MM.1S (cell line): ENCODE measurements around the gene TAS2R14.

Experiments used
- DNase-seq: peaks from one replicate; pipeline ENCODE4 v3.0.0-alpha.2; 2015
- H2AFZ ChIP-seq: fragments of 300-600 bp; sonication (generic); 2 replicates; pipeline ENCODE4 v1.6.0; 2016; ENCODE audit warnings: antibody characterized with exemption, low read length
- H3F3A ChIP-seq: fragments of 300-600 bp; sonication (generic); 2 replicates; pipeline ENCODE4 v1.6.1; 2016; ENCODE audit warnings: mild to moderate bottlenecking, antibody characterized with exemption, low read length, moderate library complexity, mixed read lengths; ENCODE audit not compliant: insufficient read depth
- H3K27ac ChIP-seq: fragments of 300-600 bp; sonication (generic); 2 replicates; pipeline ENCODE4 v1.5.1; 2016; ENCODE audit warnings: mild to moderate bottlenecking, low read length
- H3K27me3 ChIP-seq: fragments of 300-600 bp; sonication (generic); replicated peaks from 2 replicates; pipeline ENCODE4 v1.6.0; 2016; ENCODE audit warnings: low read length; ENCODE audit not compliant: insufficient read depth
- H3K36me3 ChIP-seq: fragments of 300-600 bp; sonication (generic); replicated peaks from 2 replicates; pipeline ENCODE4 v1.6.1; 2016; ENCODE audit warnings: mild to moderate bottlenecking, low read length, mixed read lengths; ENCODE audit not compliant: insufficient read depth
- H3K4me1 ChIP-seq: fragments of 300-600 bp; sonication (generic); 2 replicates; pipeline ENCODE4 v1.6.1; 2016; ENCODE audit warnings: low read length, mixed read lengths
- H3K4me2 ChIP-seq: fragments of 300-600 bp; sonication (generic); 2 replicates; pipeline ENCODE4 v1.6.0; 2016; ENCODE audit warnings: low read depth, low read length
- H3K4me3 ChIP-seq: fragments of 300-600 bp; sonication (generic); 2 replicates; pipeline ENCODE4 v1.5.1; 2016; ENCODE audit warnings: low read length, mixed read lengths
- H3K79me2 ChIP-seq: fragments of 300-600 bp; sonication (generic); 2 replicates; pipeline ENCODE4 v1.6.1; 2016; ENCODE audit warnings: mixed run types, low read length, mixed read lengths
- H3K9ac ChIP-seq: fragments of 300-600 bp; sonication (generic); 2 replicates; pipeline ENCODE4 v1.6.1; 2016; ENCODE audit warnings: low read length, mixed read lengths
- H3K9me2 ChIP-seq: fragments of 300-600 bp; sonication (generic); replicated peaks from 2 replicates; pipeline ENCODE4 v1.6.1; 2016; ENCODE audit warnings: mild to moderate bottlenecking, low read length, mixed read lengths; ENCODE audit not compliant: insufficient read depth
- H3K9me3 ChIP-seq: fragments of 300-600 bp; sonication (generic); replicated peaks from 2 replicates; pipeline ENCODE4 v1.6.1; 2016; ENCODE audit warnings: mild to moderate bottlenecking, low read length, mixed read lengths; ENCODE audit not compliant: insufficient read depth
- H4K20me1 ChIP-seq: fragments of 300-600 bp; sonication (generic); 2 replicates; pipeline ENCODE4 v1.6.1; 2016; ENCODE audit warnings: mild to moderate bottlenecking, low read length, moderate library complexity, mixed read lengths; ENCODE audit not compliant: insufficient read depth
- EZH2 ChIP-seq: fragments of 300-600 bp; sonication (generic); optimal IDR thresholded peaks from 2 replicates; pipeline ENCODE3; 2017; ENCODE audit warnings: low read depth, mild to moderate bottlenecking, antibody characterized with exemption, low read length, mixed read lengths
- EZH2phosphoT487 ChIP-seq: fragments of 300-600 bp; sonication (generic); IDR thresholded peaks from 2 replicates; pipeline ENCODE4 v1.6.1; 2018; ENCODE audit warnings: antibody characterized with exemption, low read length
- TF ChIP-seq, protein P1 (sequence below): fragments of 300-600 bp; sonication (generic); IDR thresholded peaks from 2 replicates; pipeline ENCODE4 v1.5.1; 2016; ENCODE audit warnings: antibody characterized with exemption, low read length, mixed read lengths

The TAS2R14 gene

GRCh38 chr12:10896854-10897253 lies 42.2 kb downstream of the TAS2R14 start:
- Histone ChIP-seq H3K79me2 (no peaks in the 10 kb centered on the region), H4K20me1 (no peaks in the 10 kb centered on the region), H3K27ac (no peak overlapping the region), H3K9me2 (no peaks in the 10 kb centered on the region), H3F3A (no peaks in the 10 kb centered on the region), H3K4me3 (no peak overlapping the region), H3K36me3 (no peaks in the 10 kb centered on the region), H3K9ac (no peak overlapping the region), H3K4me1 (no peaks in the 10 kb centered on the region), H3K27me3 (no peaks in the 10 kb centered on the region), H3K9me3 (no peaks in the 10 kb centered on the region), H2AFZ (no peak overlapping the region), H3K4me2 (no peak overlapping the region)
- DNase-seq, result no peak
- TF ChIP-seq EZH2phosphoT487, result no peak
- TF ChIP-seq EZH2, result no peak
- TF ChIP-seq, protein P1, sequence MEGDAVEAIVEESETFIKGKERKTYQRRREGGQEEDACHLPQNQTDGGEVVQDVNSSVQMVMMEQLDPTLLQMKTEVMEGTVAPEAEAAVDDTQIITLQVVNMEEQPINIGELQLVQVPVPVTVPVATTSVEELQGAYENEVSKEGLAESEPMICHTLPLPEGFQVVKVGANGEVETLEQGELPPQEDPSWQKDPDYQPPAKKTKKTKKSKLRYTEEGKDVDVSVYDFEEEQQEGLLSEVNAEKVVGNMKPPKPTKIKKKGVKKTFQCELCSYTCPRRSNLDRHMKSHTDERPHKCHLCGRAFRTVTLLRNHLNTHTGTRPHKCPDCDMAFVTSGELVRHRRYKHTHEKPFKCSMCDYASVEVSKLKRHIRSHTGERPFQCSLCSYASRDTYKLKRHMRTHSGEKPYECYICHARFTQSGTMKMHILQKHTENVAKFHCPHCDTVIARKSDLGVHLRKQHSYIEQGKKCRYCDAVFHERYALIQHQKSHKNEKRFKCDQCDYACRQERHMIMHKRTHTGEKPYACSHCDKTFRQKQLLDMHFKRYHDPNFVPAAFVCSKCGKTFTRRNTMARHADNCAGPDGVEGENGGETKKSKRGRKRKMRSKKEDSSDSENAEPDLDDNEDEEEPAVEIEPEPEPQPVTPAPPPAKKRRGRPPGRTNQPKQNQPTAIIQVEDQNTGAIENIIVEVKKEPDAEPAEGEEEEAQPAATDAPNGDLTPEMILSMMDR, result no peak

- no peaks in the 10 kb centered on the region for H3K27me3 ChIP-seq
Observed at GRCh38 chr12:10891937-10892336, 47.1 kb downstream of the TAS2R14 start.

DNA sequence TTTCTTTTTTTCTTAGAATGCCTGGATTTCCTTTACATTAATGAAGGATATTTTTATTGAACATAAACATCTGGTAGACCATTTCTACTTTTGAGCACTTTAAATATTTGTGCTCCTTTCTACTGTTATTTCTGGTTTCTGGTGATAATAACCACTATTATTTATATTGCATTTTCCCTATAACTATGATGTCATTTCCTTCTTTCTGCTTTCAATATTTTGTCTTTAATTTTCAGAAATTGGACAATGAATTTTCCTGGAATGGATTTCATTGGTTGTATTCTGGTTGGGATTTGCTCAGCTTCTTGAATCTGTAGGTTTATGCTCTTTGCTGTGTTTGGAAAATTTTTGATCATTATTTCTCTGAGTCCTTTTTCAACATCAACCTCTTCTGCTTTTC lies 49.8 kb downstream of the TAS2R14 start:
- no peaks in the 10 kb centered on the region for H3K79me2 ChIP-seq
- H3K36me3 ChIP-seq, result no peaks in the 10 kb centered on the region
- no peaks in the 10 kb centered on the region for H4K20me1 ChIP-seq
- no peak overlapping the region for H3K9ac ChIP-seq
- TF ChIP-seq, protein P1, result no peak
- TF ChIP-seq EZH2phosphoT487 (no peak), EZH2 (no peak)
- no peak overlapping the region for H3K27ac ChIP-seq
- H3F3A ChIP-seq, result no peaks in the 10 kb centered on the region
- no peak overlapping the region for H3K4me3 ChIP-seq
- H3K4me2 ChIP-seq, result no peak overlapping the region
- H3K9me2 ChIP-seq, result no peaks in the 10 kb centered on the region
- no peak overlapping the region for H2AFZ ChIP-seq
- no peaks in the 10 kb centered on the region for H3K4me1 ChIP-seq
- H3K27me3 ChIP-seq, result no peaks in the 10 kb centered on the region
- H3K9me3 ChIP-seq, result no peaks in the 10 kb centered on the region
- no peak for DNase-seq

More at GRCh38 chr12:10891937-10892336, 47.1 kb downstream of the TAS2R14 start:
- no peak for TF ChIP-seq EZH2phosphoT487
- TF ChIP-seq EZH2, result no peak
- TF ChIP-seq, protein P1, result no peak
- no peak for DNase-seq
- Histone ChIP-seq H3F3A (no peaks in the 10 kb centered on the region), H2AFZ (no peak overlapping the region), H3K4me2 (no peak overlapping the region), H3K9me2 (no peaks in the 10 kb centered on the region), H3K27ac (no peak overlapping the region), H4K20me1 (no peaks in the 10 kb centered on the region), H3K79me2 (no peaks in the 10 kb centered on the region), H3K9ac (no peak overlapping the region), H3K4me3 (no peak overlapping the region), H3K36me3 (no peaks in the 10 kb centered on the region), H3K9me3 (no peaks in the 10 kb centered on the region), H3K4me1 (no peaks in the 10 kb centered on the region)
